Ishikawa (cell line): ENCODE measurements around the gene PIEZO1.

Experiments
- CEBPB ChIP-seq: IDR thresholded peaks from 2 replicates; pipeline ENCODE4 v1.6.1; 2012
- EGR1 ChIP-seq: IDR thresholded peaks from 2 replicates; pipeline ENCODE4 v1.6.1; 2012
- EP300 ChIP-seq: IDR thresholded peaks from 2 replicates; pipeline ENCODE4 v1.6.1; 2012; ENCODE audit warnings: borderline replicate concordance
- FOXM1 ChIP-seq: IDR thresholded peaks from 2 replicates; pipeline ENCODE4 v1.6.1; 2012; ENCODE audit warnings: low read depth, borderline replicate concordance
- NFIC ChIP-seq: IDR thresholded peaks from 2 replicates; pipeline ENCODE4 v1.6.1; 2012
- RAD21 ChIP-seq: IDR thresholded peaks from 2 replicates; pipeline ENCODE4 v1.6.1; 2012; ENCODE audit warnings: low read depth
- REST ChIP-seq: IDR thresholded peaks from 2 replicates; pipeline ENCODE4 v1.6.1; 2012; ENCODE audit warnings: low read depth, mild to moderate bottlenecking
- TAF1 ChIP-seq: IDR thresholded peaks from 2 replicates; pipeline ENCODE4 v1.6.1; 2012; ENCODE audit warnings: low read depth, mild to moderate bottlenecking
- TCF12 ChIP-seq: IDR thresholded peaks from 2 replicates; pipeline ENCODE4 v1.6.1; 2012; ENCODE audit warnings: low read depth
- YY1 ChIP-seq: IDR thresholded peaks from 2 replicates; pipeline ENCODE4 v1.6.1; 2012; ENCODE audit warnings: low read depth
- TF ChIP-seq, protein P1 (sequence below): IDR thresholded peaks from 2 replicates; pipeline ENCODE4 v1.6.1; 2012

DNA sequence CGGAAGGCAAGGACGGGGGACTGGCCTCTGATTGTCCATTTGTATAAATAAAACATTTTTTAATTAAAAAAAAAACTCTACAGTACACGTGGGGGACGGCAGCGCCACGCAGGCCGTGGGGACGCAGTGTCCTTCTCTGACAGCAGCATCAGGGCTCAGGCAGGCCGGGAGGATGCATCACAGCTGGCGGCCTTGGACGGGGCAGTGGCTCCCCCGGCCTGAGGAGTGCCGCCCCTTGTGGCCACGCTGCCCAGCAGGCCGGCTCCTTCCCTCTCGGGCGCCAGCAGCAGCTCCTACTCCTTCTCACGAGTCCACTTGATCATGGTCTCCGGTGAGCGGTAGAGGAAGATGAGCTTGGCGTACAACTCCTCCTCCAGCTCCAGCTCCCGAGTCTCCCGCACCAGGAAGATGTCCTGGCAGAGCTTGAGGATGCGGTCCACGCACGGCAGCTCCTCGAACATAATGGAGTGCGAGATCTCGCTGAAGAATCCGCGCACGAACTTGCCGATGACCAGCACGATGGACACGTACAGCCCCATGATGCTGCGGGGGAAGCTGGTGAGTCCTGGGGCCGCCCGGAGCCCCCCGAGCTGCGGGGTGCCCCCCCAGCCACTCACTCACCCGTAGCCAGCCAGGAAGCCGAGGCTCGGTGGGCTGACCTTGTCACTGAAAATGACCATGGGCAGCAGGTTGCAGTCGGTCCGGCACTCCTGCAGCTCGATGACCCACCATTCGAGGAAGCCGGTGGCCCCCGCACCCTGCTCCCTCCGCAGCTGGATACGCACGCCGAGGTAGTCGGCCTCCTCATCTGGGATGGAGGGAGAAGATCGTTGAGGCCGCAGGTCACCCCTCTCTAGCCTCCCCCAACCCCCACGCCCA, 69.5 kb downstream of the PIEZO1 start:
- TF ChIP-seq, protein P1, sequence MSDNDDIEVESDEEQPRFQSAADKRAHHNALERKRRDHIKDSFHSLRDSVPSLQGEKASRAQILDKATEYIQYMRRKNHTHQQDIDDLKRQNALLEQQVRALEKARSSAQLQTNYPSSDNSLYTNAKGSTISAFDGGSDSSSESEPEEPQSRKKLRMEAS, result no peak
- no peak for TF ChIP-seq REST
- no peak for TF ChIP-seq CEBPB
- no peak for TF ChIP-seq RAD21
- no peak for TF ChIP-seq FOXM1
- TF ChIP-seq TCF12, result no peak
- TF ChIP-seq NFIC, result no peak
- no peak for TF ChIP-seq YY1
- no peak for TF ChIP-seq TAF1
- TF ChIP-seq EP300, result no peak
- no peak for TF ChIP-seq EGR1
